SJCRH30 (cell line): ENCODE measurements around the gene PROSER2. TPM values are rescaled to one million over a fixed set of nuclear protein-coding genes. Genes with fewer than 3 reads are reported as not detected.
"Not testable (repeated sequence)": the region's sequence is repeated elsewhere in the genome, so short reads cannot be mapped to it uniquely, and the experiment has no call there.

Source experiments
- DNase-seq, 2 experiments: peaks; one replicate each; pipeline ENCODE4 v3.0.0-alpha.2; 2015 to 2020
- H3K27ac ChIP-seq: fragments of 250-450 bp; sonication (Bioruptor Pico); 2 replicates; pipeline ENCODE4 v1.5.1; 2020; ENCODE audit warnings: mild to moderate bottlenecking, moderate library complexity
- H3K27me3 ChIP-seq: fragments of 250-450 bp; sonication (Bioruptor Pico); 2 replicates; pipeline ENCODE4 v1.5.1; 2020; ENCODE audit warnings: mild to moderate bottlenecking, moderate library complexity
- H3K36me3 ChIP-seq: fragments of 250-450 bp; sonication (Bioruptor Pico); 2 replicates; pipeline ENCODE4 v1.5.1; 2020; ENCODE audit warnings: mild to moderate bottlenecking, moderate library complexity
- H3K4me1 ChIP-seq: fragments of 250-450 bp; sonication (Bioruptor Pico); 2 replicates; pipeline ENCODE4 v1.5.1; 2020; ENCODE audit warnings: mild to moderate bottlenecking, moderate library complexity
- H3K4me3 ChIP-seq: fragments of 250-450 bp; sonication (Bioruptor Pico); 2 replicates; pipeline ENCODE4 v1.5.1; 2020; ENCODE audit warnings: mild to moderate bottlenecking, moderate library complexity
- H3K9me3 ChIP-seq: fragments of 250-450 bp; sonication (Bioruptor Pico); replicated peaks from 2 replicates; pipeline ENCODE4 v1.5.1; 2020; ENCODE audit warnings: mild to moderate bottlenecking, moderate library complexity
- total RNA-seq: library from RNA; depleted of rRNA; stranded (reverse); fragments of >200 nt; shearing (Covaris generic); gene quantifications from 2 replicates; pipeline ENCODE4 v1.2.3, GENCODE V29; 2014

Gene PROSER2
- total RNA-seq, 1 experiment from 2014 or later: 10.7 TPM

- Histone ChIP-seq H3K27ac (no peak overlapping the region), H3K4me1 (no peaks in the 10 kb centered on the region), H3K36me3 (no peaks in the 10 kb centered on the region), H3K9me3 (no peaks in the 10 kb centered on the region), H3K4me3 (no peak overlapping the region), H3K27me3 (no peaks in the 10 kb centered on the region)
- no peak for DNase-seq
These were observed 14.4 kb downstream of the PROSER2 start for GRCh38 chr10:11837372-11838161.

GRCh38 chr10:11838298-11838852 is 15.2 kb downstream of the PROSER2 start:
- Histone ChIP-seq H3K9me3 (no peaks in the 10 kb centered on the region), H3K27me3 (no peaks in the 10 kb centered on the region), H3K36me3 (no peaks in the 10 kb centered on the region), H3K4me1 (no peaks in the 10 kb centered on the region), H3K27ac (no peak overlapping the region), H3K4me3 (no peak overlapping the region)
- DNase-seq: no peak

GRCh38 chr10:11841375-11841774 is 18.2 kb downstream of the PROSER2 start:
- H3K4me1 ChIP-seq: 0 out of 2 replicates have a peak, but pooled peaks cover 2% of the 10 kb centered on the region
- H3K27ac ChIP-seq: no peak overlapping the region
- H3K36me3 ChIP-seq: no peaks in the 10 kb centered on the region
- no peaks in the 10 kb centered on the region for H3K27me3 ChIP-seq
- DNase-seq: no peak
- H3K9me3 ChIP-seq: no peaks in the 10 kb centered on the region
- no peak overlapping the region for H3K4me3 ChIP-seq

- Histone ChIP-seq H3K4me1 (0 out of 2 replicates have a peak, but pooled peaks cover 2% of the 10 kb centered on the region), H3K27ac (no peak overlapping the region), H3K27me3 (no peaks in the 10 kb centered on the region), H3K4me3 (no peak overlapping the region), H3K9me3 (no peaks in the 10 kb centered on the region), H3K36me3 (no peaks in the 10 kb centered on the region)
- DNase-seq: no peak
These were observed 19.3 kb downstream of the PROSER2 start for GRCh38 chr10:11842411-11842810.

GRCh38 chr10:11845113-11845512 is 22.0 kb downstream of the PROSER2 start:
- Histone ChIP-seq H3K4me1 (0 out of 2 replicates have a peak, but pooled peaks cover 2% of the 10 kb centered on the region), H3K9me3 (no peaks in the 10 kb centered on the region), H3K4me3 (no peak overlapping the region), H3K36me3 (peaks cover 1% of the 10 kb centered on the region), H3K27me3 (no peaks in the 10 kb centered on the region), H3K27ac (no peak overlapping the region)
- DNase-seq: no peak

- Histone ChIP-seq H3K27me3 (no peaks in the 10 kb centered on the region), H3K4me1 (0 out of 2 replicates have a peak, but pooled peaks cover 2% of the 10 kb centered on the region), H3K27ac (no peak overlapping the region), H3K4me3 (no peak overlapping the region), H3K9me3 (no peaks in the 10 kb centered on the region), H3K36me3 (peaks cover 7% of the 10 kb centered on the region)
- no peak for DNase-seq
These were observed 23.4 kb downstream of the PROSER2 start for GRCh38 chr10:11846542-11846941.

- Histone ChIP-seq H3K9me3 (no peaks in the 10 kb centered on the region), H3K4me1 (0 out of 2 replicates have a peak, but pooled peaks cover 2% of the 10 kb centered on the region), H3K4me3 (no peak overlapping the region), H3K27ac (no peak overlapping the region), H3K27me3 (no peaks in the 10 kb centered on the region), H3K36me3 (peaks cover 18% of the 10 kb centered on the region)
- DNase-seq: no peak
These were observed 26.1 kb downstream of the PROSER2 start for GRCh38 chr10:11849277-11849676.

- H3K27ac ChIP-seq: no peak overlapping the region
- H3K9me3 ChIP-seq: no peaks in the 10 kb centered on the region
- H3K27me3 ChIP-seq: no peaks in the 10 kb centered on the region
- peaks cover 20% of the 10 kb centered on the region for H3K36me3 ChIP-seq
- no peak for DNase-seq
- H3K4me1 ChIP-seq: no peaks in the 10 kb centered on the region
- no peak overlapping the region for H3K4me3 ChIP-seq
These were observed 26.8 kb downstream of the PROSER2 start for GRCh38 chr10:11849911-11850310.

- Histone ChIP-seq H3K36me3 (peaks cover 26% of the 10 kb centered on the region), H3K27me3 (no peaks in the 10 kb centered on the region), H3K27ac (no peak overlapping the region), H3K4me1 (no peaks in the 10 kb centered on the region), H3K9me3 (no peaks in the 10 kb centered on the region), H3K4me3 (no peak overlapping the region)
- DNase-seq: no peak
These were observed 28.8 kb downstream of the PROSER2 start for GRCh38 chr10:11851910-11852309.

GRCh38 chr10:11852637-11853036 is 29.5 kb downstream of the PROSER2 start:
- peaks cover 30% of the 10 kb centered on the region for H3K36me3 ChIP-seq
- H3K4me3 ChIP-seq, H3K9me3 ChIP-seq, H3K27ac ChIP-seq, H3K4me1 ChIP-seq, DNase-seq, H3K27me3 ChIP-seq: not testable (repeated sequence)

- Histone ChIP-seq H3K27ac (no peak overlapping the region), H3K27me3 (no peaks in the 10 kb centered on the region)
These were observed 30.3 kb downstream of the PROSER2 start for GRCh38 chr10:11853468-11853867.

GRCh38 chr10:11854301-11854700 is 31.1 kb downstream of the PROSER2 start:
- Histone ChIP-seq H3K4me1 (no peaks in the 10 kb centered on the region), H3K27ac (no peak overlapping the region), H3K36me3 (peaks cover 30% of the 10 kb centered on the region), H3K4me3 (no peak overlapping the region), H3K27me3 (no peaks in the 10 kb centered on the region), H3K9me3 (no peaks in the 10 kb centered on the region)
- no peak for DNase-seq

More at GRCh38 chr10:11853468-11853867, 30.3 kb downstream of the PROSER2 start:
- Histone ChIP-seq H3K4me3 (no peak overlapping the region), H3K4me1 (no peaks in the 10 kb centered on the region), H3K9me3 (no peaks in the 10 kb centered on the region), H3K36me3 (peaks cover 30% of the 10 kb centered on the region)
- no peak for DNase-seq

GRCh38 chr10:11856089-11856488 is 32.9 kb downstream of the PROSER2 start:
- Histone ChIP-seq H3K4me3 (no peak overlapping the region), H3K9me3 (no peaks in the 10 kb centered on the region), H3K36me3 (peaks cover 31% of the 10 kb centered on the region), H3K27me3 (no peaks in the 10 kb centered on the region), H3K4me1 (no peaks in the 10 kb centered on the region), H3K27ac (no peak overlapping the region)
- DNase-seq: no peak

- Histone ChIP-seq H3K36me3 (peaks cover 31% of the 10 kb centered on the region), H3K9me3 (no peaks in the 10 kb centered on the region), H3K4me1 (no peaks in the 10 kb centered on the region), H3K27me3 (no peaks in the 10 kb centered on the region), H3K4me3 (no peak overlapping the region), H3K27ac (no peak overlapping the region)
- no peak for DNase-seq
These were observed 33.5 kb downstream of the PROSER2 start for GRCh38 chr10:11856678-11857077.

GRCh38 chr10:11858093-11858492 is 34.9 kb downstream of the PROSER2 start:
- DNase-seq: no peak
- Histone ChIP-seq H3K27ac (no peak overlapping the region), H3K4me3 (no peak overlapping the region), H3K4me1 (no peaks in the 10 kb centered on the region), H3K27me3 (no peaks in the 10 kb centered on the region), H3K36me3 (peaks cover 27% of the 10 kb centered on the region), H3K9me3 (no peaks in the 10 kb centered on the region)
